ENCODE results near the gene OR52R1. TPM values are rescaled to one million over a fixed set of nuclear protein-coding genes. Genes with fewer than 3 reads are reported as not detected.

The OR52R1 gene
- polyA plus RNA-seq, 1 donor = not detected

Other genes starting within 250 kb of the OR52R1 start
- gene OR52I2, start 222.6 kb downstream of the OR52R1 start, polyA plus RNA-seq = 0.03 TPM
- gene OR52I1, start 210.3 kb downstream of the OR52R1 start, polyA plus RNA-seq = 0.03 TPM
- gene TRIM68, start 196.1 kb downstream of the OR52R1 start, polyA plus RNA-seq = 19.8 TPM
- gene OR51D1, start 166.9 kb downstream of the OR52R1 start, polyA plus RNA-seq = 0.01 TPM
- gene OR51E1, start 160.4 kb downstream of the OR52R1 start, polyA plus RNA-seq = 3.0 TPM
- gene OR51E2, start 106.5 kb downstream of the OR52R1 start, polyA plus RNA-seq = 0.34 TPM
- gene MMP26, start 99.6 kb downstream of the OR52R1 start, polyA plus RNA-seq = not detected
- gene OR51F1, start 34.4 kb downstream of the OR52R1 start, polyA plus RNA-seq = not detected
- gene OR51F2, start 16.9 kb upstream of the OR52R1 start, polyA plus RNA-seq = not detected
- not detected for gene OR51S1, start 44.8 kb upstream of the OR52R1 start, polyA plus RNA-seq
- not detected for gene OR51T1, start 77.5 kb upstream of the OR52R1 start, polyA plus RNA-seq
- gene OR51A7, start 99.4 kb upstream of the OR52R1 start, polyA plus RNA-seq = not detected
- not detected for gene OR51G2, start 115.0 kb upstream of the OR52R1 start, polyA plus RNA-seq
- gene OR51G1, start 120.0 kb upstream of the OR52R1 start, polyA plus RNA-seq = not detected
- gene OR51A4, start 143.2 kb upstream of the OR52R1 start, polyA plus RNA-seq = not detected
- not detected for gene OR51A2, start 151.3 kb upstream of the OR52R1 start, polyA plus RNA-seq
- gene OR51L1, start 190.5 kb upstream of the OR52R1 start, polyA plus RNA-seq = not detected
- gene OR52J3, start 242.1 kb upstream of the OR52R1 start, polyA plus RNA-seq = not detected

All from large intestine (tissue), 1 donor.